GM21515 (cell line): Measurements from ENCODE around the gene CTF1.

Experiments used
- ATAC-seq: cut with Tn5 transposase; IDR thresholded peaks from one replicate; pipeline ENCODE4 v1.9.1; 2021; ENCODE audit not compliant: unreplicated experiment

The CTF1 gene

DNA sequence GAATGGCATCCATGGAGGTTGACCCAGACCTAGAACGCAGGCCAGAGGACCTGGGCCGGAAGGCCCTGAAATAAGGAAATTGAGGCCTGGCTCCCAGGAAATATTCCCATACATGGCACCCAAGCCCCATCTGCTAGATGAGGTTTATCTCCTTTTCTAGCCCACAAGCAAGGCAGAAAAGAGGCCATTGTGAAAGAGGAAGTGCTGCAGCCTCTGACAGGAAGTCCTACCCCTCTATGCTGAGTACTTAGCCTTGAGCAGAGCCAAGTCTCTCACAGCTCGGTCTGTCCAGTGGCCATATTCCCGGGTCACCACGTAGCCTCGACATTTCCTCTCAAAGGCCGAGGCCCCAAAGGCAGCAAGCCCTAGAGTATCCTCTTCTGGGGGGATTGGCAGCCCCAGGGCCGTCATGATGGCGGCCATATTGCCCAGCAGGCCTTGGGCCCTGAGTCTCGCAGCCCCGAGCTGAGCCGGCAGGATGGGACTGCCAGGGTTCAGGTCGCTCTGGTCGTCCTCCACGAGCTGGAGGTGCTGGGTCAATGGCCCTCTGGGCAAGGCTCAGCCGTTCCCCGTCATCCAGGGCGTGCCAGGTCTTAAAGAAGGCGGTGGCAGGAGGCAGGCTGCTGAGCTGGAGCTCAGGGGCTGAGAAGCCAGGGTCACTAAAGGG is 7.8 kb downstream of the CTF1 start:
- no peak for ATAC-seq

DNA sequence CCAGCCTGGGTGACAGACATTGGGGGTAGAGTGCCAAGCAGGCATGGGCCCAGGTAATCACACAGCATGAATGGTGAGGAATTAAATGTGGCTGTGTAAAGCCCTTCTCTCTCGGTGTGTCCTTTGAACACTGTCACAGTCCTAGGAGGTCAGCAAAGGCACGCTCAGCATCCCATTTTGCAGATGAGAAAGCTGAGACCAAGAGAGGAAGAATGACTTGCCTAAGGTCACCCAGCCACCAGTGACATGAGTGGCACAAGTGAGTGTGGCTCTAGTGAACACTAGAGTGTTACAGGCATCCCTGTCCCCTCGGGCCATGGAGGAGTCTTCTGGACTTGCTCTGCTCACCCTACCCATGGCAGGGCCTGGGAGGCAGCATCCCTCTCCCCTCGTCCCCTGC is 10.7 kb downstream of the CTF1 start:
- no peak for ATAC-seq

- no peak for ATAC-seq
Measured at GRCh38 chr16:30910427-30911029, 14.1 kb downstream of the CTF1 start.

- ATAC-seq: no peak
Measured at GRCh38 chr16:30912794-30913412, 16.5 kb downstream of the CTF1 start.

GRCh38 chr16:30914830-30915229 is 18.4 kb downstream of the CTF1 start:
- ATAC-seq: no peak

DNA sequence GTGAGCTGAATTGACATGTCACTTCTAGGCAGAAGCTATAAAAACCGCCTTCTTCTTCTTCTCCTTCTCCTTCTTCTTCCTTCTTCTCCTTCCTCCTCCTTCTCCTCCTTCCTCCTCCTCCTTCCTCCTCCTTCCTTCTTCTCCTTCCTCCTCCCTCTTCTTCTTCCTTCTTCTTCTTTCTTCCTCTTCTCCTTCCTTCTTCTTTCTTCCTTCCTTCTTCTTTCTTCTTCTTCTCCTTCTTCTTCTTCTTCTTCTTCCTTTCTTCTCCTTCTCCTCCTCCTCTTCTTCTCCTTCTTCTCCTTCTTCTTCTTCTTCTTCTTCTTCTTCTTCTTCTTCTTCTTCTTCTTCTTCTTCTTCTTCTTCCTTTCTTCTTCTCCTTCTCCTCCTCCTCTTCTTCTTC is 22.2 kb downstream of the CTF1 start:
- no peak for ATAC-seq

GRCh38 chr16:30920891-30921290 is 24.5 kb downstream of the CTF1 start:
- ATAC-seq: no peak

DNA sequence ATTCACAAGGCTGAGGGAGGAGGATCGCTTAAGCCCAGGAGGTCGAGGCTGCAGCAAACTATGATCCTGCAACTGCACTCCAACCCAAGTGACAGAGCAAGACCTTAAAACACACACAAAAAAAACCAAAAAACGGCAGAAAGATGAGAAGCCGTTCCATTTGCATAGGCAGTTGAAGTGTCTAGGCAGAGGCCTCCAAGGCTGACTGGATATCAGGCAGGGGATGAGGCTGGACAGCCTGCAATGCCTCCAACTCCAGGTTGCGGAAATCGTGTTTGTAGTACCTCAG is 25.0 kb downstream of the CTF1 start:
- ATAC-seq: no peak

DNA sequence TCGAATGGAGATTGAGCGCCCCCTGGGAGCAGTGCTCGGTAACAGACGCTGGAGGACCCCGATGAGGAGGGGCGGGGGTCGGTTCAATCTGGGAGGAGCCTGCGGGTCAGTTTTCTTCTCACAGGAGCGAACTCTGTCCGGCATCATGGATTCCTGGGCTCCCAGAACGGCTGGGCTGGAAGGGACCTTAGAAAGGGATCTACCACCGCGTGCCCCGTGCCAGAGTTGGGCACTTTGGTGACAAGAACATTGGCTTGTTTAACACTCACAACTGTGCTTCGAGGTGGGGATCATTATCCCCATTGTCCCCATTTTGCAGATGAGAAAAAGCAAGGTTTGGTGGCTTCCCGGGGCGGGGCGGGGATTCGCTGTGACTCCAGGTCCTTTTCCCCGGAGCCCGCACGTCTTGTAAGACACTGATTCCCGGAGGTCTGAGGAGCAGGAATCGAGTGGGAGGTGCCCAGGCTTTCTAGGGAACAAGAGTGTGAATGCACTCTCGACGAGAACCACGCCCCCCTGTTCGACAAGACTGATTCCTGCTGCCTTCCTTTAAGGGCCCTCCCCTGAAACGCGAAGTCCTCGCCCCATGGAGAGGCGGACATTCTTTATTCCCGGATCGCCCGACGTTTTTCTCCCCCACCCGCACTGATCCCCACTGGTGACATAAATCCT is 25.5 kb downstream of the CTF1 start:
- ATAC-seq: no peak

DNA sequence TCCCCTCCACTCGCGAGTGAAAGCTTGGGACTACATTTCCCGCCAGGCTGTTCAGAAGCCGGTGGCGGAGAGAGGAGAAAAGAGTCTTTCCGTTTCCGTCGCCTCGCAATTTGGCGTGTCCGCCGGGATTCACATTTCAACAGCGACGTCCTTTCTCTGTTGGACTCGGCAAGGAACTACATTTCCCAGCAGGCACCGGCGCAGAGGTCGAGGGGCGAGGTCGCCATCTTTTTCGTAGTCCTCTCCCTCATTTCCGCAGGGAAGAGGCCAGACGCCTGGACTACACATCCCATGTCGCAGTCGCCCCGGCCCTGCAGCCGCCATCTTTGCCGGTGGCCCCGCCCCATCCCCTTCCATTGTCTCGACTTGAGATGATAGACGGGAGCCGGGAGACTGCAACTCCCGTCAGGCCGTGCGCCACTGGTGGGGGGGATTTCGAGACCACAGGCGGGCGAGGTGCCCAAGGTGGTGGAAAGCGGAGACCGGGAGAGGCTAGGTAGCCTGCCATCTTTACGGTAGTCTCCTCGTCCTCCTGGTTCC is 26.1 kb downstream of the CTF1 start:
- peak; percentile 71 for ATAC-seq

- ATAC-seq: peak; percentile 60
Measured at GRCh38 chr16:30922960-30923535, 26.6 kb downstream of the CTF1 start.

- ATAC-seq: no peak
Measured at GRCh38 chr16:30923554-30924075, 27.2 kb downstream of the CTF1 start, which contains the start of gene FBXL19. TSS of gene FBXL19 (plus strand) at chr16:30923572. CDS start at chr16:30925755, 2,183 bp downstream.

GRCh38 chr16:30924076-30924912 is 27.9 kb downstream of the CTF1 start:
- ATAC-seq: no peak

GRCh38 chr16:30924913-30925631 is 28.7 kb downstream of the CTF1 start:
- no peak for ATAC-seq

- no peak for ATAC-seq
Measured at GRCh38 chr16:30925632-30925987, 29.2 kb downstream of the CTF1 start.

- ATAC-seq: no peak
Measured at GRCh38 chr16:30925995-30926811, 29.8 kb downstream of the CTF1 start.

GRCh38 chr16:30926937-30927788 is 30.7 kb downstream of the CTF1 start:
- ATAC-seq: no peak

- no peak for ATAC-seq
Measured at GRCh38 chr16:30927789-30928378, 31.5 kb downstream of the CTF1 start.
